HepG2 (cell line): ENCODE measurements around the gene ERCC5. TPM values are rescaled to one million over a fixed set of nuclear protein-coding genes. Genes with fewer than 3 reads are reported as not detected.
A peak's percentile ranks its signal among the peaks of the same experiment; 100 is the strongest.

Source experiments
- ARID3A ChIP-seq: IDR thresholded peaks from 2 replicates; pipeline ENCODE4 v1.6.1; 2012; ENCODE audit warnings: low read depth, low read length, improper control_type of control experiment
- GMEB2 ChIP-seq: IDR thresholded peaks from 2 replicates; pipeline ENCODE4 v1.6.1; 2016; ENCODE audit warnings: missing biosample characterization, missing genetic modification reagents, low read depth
- JUN ChIP-seq: sonication (generic); formaldehyde crosslinking; IDR thresholded peaks from 2 replicates; pipeline ENCODE4 v1.4.0; 2020; ENCODE audit warnings: mild to moderate bottlenecking, missing genetic modification reagents
- MAFG ChIP-seq: sonication (generic); formaldehyde crosslinking; IDR thresholded peaks from 2 replicates; pipeline ENCODE4 v1.5.1; 2020; ENCODE audit warnings: mild to moderate bottlenecking, missing genetic modification reagents
- MLX ChIP-seq: IDR thresholded peaks from 2 replicates; pipeline ENCODE4 v1.6.1; 2016
- MTA3 ChIP-seq: sonication (generic); formaldehyde crosslinking; IDR thresholded peaks from 2 replicates; pipeline ENCODE4 v1.4.0; 2020; ENCODE audit warnings: missing genetic modification reagents
- NFAT5 ChIP-seq: sonication (generic); formaldehyde crosslinking; IDR thresholded peaks from 2 replicates; pipeline ENCODE4 v1.4.0; 2020; ENCODE audit warnings: missing genetic modification reagents
- NPAS2 ChIP-seq: sonication (generic); formaldehyde crosslinking; IDR thresholded peaks from 2 replicates; pipeline ENCODE4 v1.8.0; 2022; ENCODE audit warnings: mild to moderate bottlenecking, missing genetic modification reagents, borderline replicate concordance
- RCOR2 ChIP-seq: IDR thresholded peaks from 2 replicates; pipeline ENCODE4 v1.6.1; 2016; ENCODE audit warnings: missing biosample characterization, missing genetic modification reagents
- SP2 ChIP-seq: sonication (generic); formaldehyde crosslinking; IDR thresholded peaks from 2 replicates; pipeline ENCODE4 v1.5.1; 2020; ENCODE audit warnings: mild to moderate bottlenecking, missing genetic modification reagents
- ZKSCAN5 ChIP-seq: sonication (generic); formaldehyde crosslinking; IDR thresholded peaks from 2 replicates; pipeline ENCODE4 v1.5.1; 2020; ENCODE audit warnings: mild to moderate bottlenecking, missing genetic modification reagents
- ZNF256 ChIP-seq: sonication (generic); formaldehyde crosslinking; conservative IDR thresholded peaks from 2 replicates; pipeline ENCODE4 v1.4.0; 2020; ENCODE audit warnings: missing genetic modification reagents
- ZNF432 ChIP-seq: sonication (generic); formaldehyde crosslinking; IDR thresholded peaks from 2 replicates; pipeline ENCODE4 v1.5.0; 2020; ENCODE audit warnings: missing genetic modification reagents, mild to moderate bottlenecking, borderline replicate concordance
- ZNF446 ChIP-seq: sonication (generic); formaldehyde crosslinking; IDR thresholded peaks from 2 replicates; pipeline ENCODE4 v1.5.0; 2020; ENCODE audit warnings: mild to moderate bottlenecking, missing genetic modification reagents
- ZNF704 ChIP-seq: sonication (generic); formaldehyde crosslinking; IDR thresholded peaks from 2 replicates; pipeline ENCODE4 v1.8.1; 2023; ENCODE audit warnings: mild to moderate bottlenecking, inconsistent platforms, moderate library complexity, missing genetic modification reagents, borderline replicate concordance
- ZNF737 ChIP-seq: sonication (generic); formaldehyde crosslinking; IDR thresholded peaks from 2 replicates; pipeline ENCODE4 v1.5.0; 2020; ENCODE audit warnings: missing genetic modification reagents, mild to moderate bottlenecking, borderline replicate concordance
- ZNF75D ChIP-seq: sonication (generic); formaldehyde crosslinking; IDR thresholded peaks from 2 replicates; pipeline ENCODE4 v1.8.1; 2023; ENCODE audit warnings: missing genetic modification reagents, mild to moderate bottlenecking, borderline replicate concordance
- ZNF761 ChIP-seq: sonication (generic); formaldehyde crosslinking; conservative IDR thresholded peaks from 2 replicates; pipeline ENCODE4 v1.4.0; 2020; ENCODE audit warnings: mild to moderate bottlenecking, missing genetic modification reagents
- ZNF816 ChIP-seq: sonication (generic); formaldehyde crosslinking; IDR thresholded peaks from 2 replicates; pipeline ENCODE4 v1.8.0; 2022; ENCODE audit warnings: missing genetic modification reagents, mild to moderate bottlenecking, borderline replicate concordance
- polyA plus RNA-seq, 8 experiments: library from polyadenylated mRNA; depleted of rRNA in 3 of 8; stranded (reverse) in 7 of 8; unstranded in 1 of 8; fragments of >200 nt; fragmentation: Illumina TruSeq in 4 of 8; extraction: Trizol in 4 of 8; gene quantifications; 2 replicates each; pipeline versions ENCODE4 v1.2.1 to v1.2.3, GENCODE V29; 2011 to 2016; ENCODE audit warnings: low read depth in 4 of 8, missing spikeins in 1 of 8, mixed read lengths in 1 of 8; ENCODE audit not compliant: insufficient read depth in 1 of 8
- total RNA-seq, 5 experiments: library from RNA; depleted of rRNA; stranded (reverse); fragments of >200 nt; fragmentation: Illumina TruSeq; extraction: Trizol; gene quantifications; 2 replicates each; pipeline ENCODE4 v1.2.3, GENCODE V29; 2016; ENCODE audit warnings: low read depth in 1 of 5

The ERCC5 gene
- total and polyA plus RNA-seq, 2 of the 13 experiments (the other 11 are each of a cell fraction or from before 2014, with no cell fraction given), result 12.9 to 35.5 TPM

- TF ChIP-seq ARID3A, result no peak
- TF ChIP-seq MTA3 (CRISPR knock-in tag), result no peak
- TF ChIP-seq ZNF737 (CRISPR knock-in tag), result no peak
- TF ChIP-seq SP2, result 0 out of 2 replicates have a peak, but pooled peaks have one; percentile 15
- TF ChIP-seq ZNF816 (CRISPR knock-in tag), result no peak
- TF ChIP-seq JUN (CRISPR knock-in tag), result 0 out of 2 replicates have a peak, but pooled peaks have one; percentile 47
- no peak for TF ChIP-seq ZNF446 (CRISPR knock-in tag)
- no peak for TF ChIP-seq ZNF256 (CRISPR knock-in tag)
- no peak for TF ChIP-seq GMEB2 (CRISPR knock-in tag)
- no peak for TF ChIP-seq ZKSCAN5 (CRISPR knock-in tag)
- no peak for TF ChIP-seq ZNF75D
- no peak for TF ChIP-seq ZNF704 (CRISPR knock-in tag)
- no peak for TF ChIP-seq RCOR2 (CRISPR knock-in tag)
- no peak; the same call in none of the 2 replicates for TF ChIP-seq ZNF761 (CRISPR knock-in tag)
- no peak for TF ChIP-seq MAFG (CRISPR knock-in tag)
- no peak for TF ChIP-seq ZNF432
- no peak for TF ChIP-seq MLX (CRISPR knock-in tag)
- TF ChIP-seq NPAS2 (CRISPR knock-in tag), result no peak
- TF ChIP-seq NFAT5 (CRISPR knock-in tag), result no peak
Measured at GRCh38 chr13:102798581-102799425, 47.0 kb upstream of the ERCC5 start, which contains the start of the genes BIVM and POGLUT2 (continued).
